ENCODE measurements around the gene PPP2R1A. TPM values are rescaled to one million over a fixed set of nuclear protein-coding genes. Genes with fewer than 3 reads are reported as not detected.

Gene PPP2R1A
- total RNA-seq, result 100 to 1,000 TPM; 223 to 225 TPM

DNA sequence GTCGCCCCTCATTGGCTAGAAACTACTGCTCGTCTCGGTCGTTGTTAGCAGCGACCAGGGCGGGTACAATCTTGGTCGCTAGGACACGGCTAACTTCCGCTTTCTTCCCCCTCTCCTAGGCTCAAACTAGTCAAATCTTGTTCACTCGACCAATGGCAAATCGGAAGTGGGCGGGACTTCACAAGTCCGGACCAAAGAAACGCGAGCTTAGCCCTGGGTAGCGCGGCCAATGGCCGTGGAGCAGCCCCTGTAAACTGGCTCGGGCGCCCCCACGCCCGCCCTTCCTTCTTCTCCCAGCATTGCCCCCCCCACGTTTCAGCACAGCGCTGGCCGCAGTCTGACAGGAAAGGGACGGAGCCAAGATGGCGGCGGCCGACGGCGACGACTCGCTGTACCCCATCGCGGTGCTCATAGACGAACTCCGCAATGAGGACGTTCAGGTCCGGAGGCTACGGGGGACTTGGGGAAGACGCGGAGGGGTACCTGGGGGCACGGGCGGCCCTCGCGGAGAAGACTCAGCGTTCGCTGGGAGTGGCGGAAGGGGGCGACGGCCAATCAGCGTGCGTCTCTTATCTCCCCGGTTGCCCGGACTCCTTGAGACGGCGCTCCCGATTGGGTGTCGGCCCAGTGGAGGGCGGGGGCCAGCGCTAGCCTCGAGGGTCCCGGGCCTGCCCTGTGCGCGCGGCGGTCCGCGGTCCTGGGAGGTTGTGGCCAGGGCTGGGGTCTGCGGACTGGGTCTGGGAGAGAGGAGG is at the start of gene PPP2R1A:
PPP2R1A (plus strand) TSS at position 318 of the 752 bp plus-strand sequence; CDS start at position 363, 45 bp downstream.
- ChIA-PET CTCF (interaction anchor here (0.7 to 1.4 kb wide), 5 partner anchors 17 to 50 kb away, joined by 3 to 6 read pairs (median 3); partner anchors contain the start of genes ZNF616 and ZNF836), POLR2A (interaction anchor here (0.6 to 2.3 kb wide), 12 partner anchors 8 to 486 kb away, joined by 3 to 25 read pairs (median 6); partner anchors contain the start of genes ZNF614, ZNF616, ZNF766 and ZNF836)
- Mint-ChIP-seq H3K4me3 (peak within 1 kb of the TSS; percentile 96), H3K27me3 (ENCODE audit: low read depth) (no peaks in the 10 kb centered on the region), H3K27ac (peak within 1 kb of the TSS; percentile 100), H3K36me3 (ENCODE audit: low read depth) (peaks cover 32% of the 10 kb centered on the region), H3K9me3 (ENCODE audit: insufficient read depth) (no peaks in the 10 kb centered on the region), H3K4me1 (ENCODE audit: low read depth) (peaks cover 32% of the 10 kb centered on the region)
- peak; percentile 99 for DNase-seq
- ATAC-seq, result peak; percentile 89

DNA sequence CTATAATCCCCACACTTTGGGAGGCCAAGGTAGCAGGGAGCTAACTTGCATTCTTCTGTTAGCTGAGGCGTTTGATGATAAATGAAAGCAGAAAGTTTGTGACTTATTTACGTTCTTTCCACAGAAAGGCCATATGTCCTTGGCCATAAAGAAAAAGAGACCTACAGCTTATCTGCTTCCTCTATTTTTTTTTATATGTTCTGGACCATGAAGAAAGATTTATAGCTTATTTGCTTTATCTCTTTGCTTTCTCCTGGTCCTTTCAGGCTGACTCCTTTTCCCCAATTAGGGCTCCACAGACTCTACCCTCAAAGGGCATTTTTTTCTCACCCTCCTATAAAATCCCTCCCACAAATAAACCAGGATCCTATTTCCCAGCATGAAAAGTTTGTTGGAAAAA is 48.6 kb upstream of the PPP2R1A start:
- H3K27ac Mint-ChIP-seq, result no peak overlapping the region
- ChIA-PET POLR2A (no interaction called here), CTCF (interaction anchor here (3.5 kb wide), 1 partner anchor 96 kb away, joined by 27 read pairs; no protein-coding TSS in a partner anchor)
- peaks cover 29% of the 10 kb centered on the region for H3K4me1 Mint-ChIP-seq (ENCODE audit: low read depth)
- no peaks in the 10 kb centered on the region for H3K27me3 Mint-ChIP-seq (ENCODE audit: low read depth)
- DNase-seq (no peak), ATAC-seq (no peak)
- H3K9me3 Mint-ChIP-seq (ENCODE audit: insufficient read depth), result peaks cover 40% of the 10 kb centered on the region
- peaks cover 44% of the 10 kb centered on the region for H3K36me3 Mint-ChIP-seq (ENCODE audit: low read depth)
- no peak overlapping the region for H3K4me3 Mint-ChIP-seq

DNA sequence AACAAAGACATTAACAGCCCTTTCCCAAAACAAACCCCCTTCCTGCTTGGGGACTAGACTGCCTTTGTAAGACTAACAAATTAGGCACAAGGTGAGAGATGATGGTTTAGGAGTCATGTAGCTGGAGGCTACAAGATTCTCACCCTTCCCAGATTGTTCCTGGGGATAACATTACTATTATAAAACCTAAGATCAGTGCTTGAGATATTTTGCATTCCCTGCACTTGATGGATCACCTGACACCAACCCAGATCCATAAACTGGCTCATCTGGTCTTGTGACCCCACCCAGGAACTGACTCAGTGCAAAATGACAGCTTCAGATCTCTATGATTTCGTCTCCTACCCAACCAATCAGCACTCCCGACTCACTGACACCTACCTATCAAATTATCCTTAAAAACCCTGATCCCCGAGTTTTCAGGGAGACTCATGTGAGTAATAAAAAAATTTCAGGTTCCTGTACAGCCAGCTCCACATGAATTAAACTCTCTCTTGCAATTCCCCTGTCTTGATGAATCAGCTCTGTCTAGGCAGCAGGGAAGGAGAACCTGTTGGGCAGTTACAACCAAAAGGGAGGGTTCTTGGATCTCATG is 47.8 kb upstream of the PPP2R1A start:
- peaks cover 27% of the 10 kb centered on the region for H3K4me1 Mint-ChIP-seq (ENCODE audit: low read depth)
- H3K27ac Mint-ChIP-seq, result no peak overlapping the region

DNA sequence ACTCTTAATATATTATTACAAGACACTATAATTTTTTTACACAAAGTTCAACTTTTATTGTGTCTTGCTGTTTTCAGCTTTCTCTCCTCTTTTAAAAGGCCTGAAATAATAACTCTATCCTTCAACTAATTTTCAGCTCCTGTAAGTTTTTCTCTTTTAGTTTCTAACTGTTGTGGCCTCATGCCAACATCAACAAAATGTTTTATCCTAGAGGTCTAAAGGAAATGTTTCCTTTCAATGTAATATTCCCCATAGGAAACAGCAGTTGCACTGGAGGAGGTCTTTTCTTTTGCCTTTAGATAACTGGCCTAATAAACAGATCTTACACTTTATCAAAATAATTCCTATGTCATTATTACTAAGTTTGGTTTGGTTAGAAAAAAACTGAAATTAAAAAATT is 41.6 kb upstream of the PPP2R1A start:
- Mint-ChIP-seq H3K27me3 (ENCODE audit: low read depth) (no peaks in the 10 kb centered on the region), H3K27ac (no peak overlapping the region), H3K4me1 (ENCODE audit: low read depth) (no peaks in the 10 kb centered on the region), H3K4me3 (no peak overlapping the region), H3K36me3 (ENCODE audit: low read depth) (peaks cover 34% of the 10 kb centered on the region), H3K9me3 (ENCODE audit: insufficient read depth) (peaks cover 52% of the 10 kb centered on the region)
- ChIA-PET CTCF (no interaction called here), POLR2A (interaction anchor here (0.6 kb wide), 1 partner anchor 388 kb away, joined by 3 read pairs; no protein-coding TSS in a partner anchor)
- ATAC-seq (no peak), DNase-seq (no peak)

More for the DNA sequence above, 47.8 kb upstream of the PPP2R1A start:
- CTCF ChIA-PET, result no interaction called here
- ATAC-seq, result no peak
- POLR2A ChIA-PET, result no interaction called here
- no peak for DNase-seq
- Mint-ChIP-seq H3K4me3 (no peak overlapping the region), H3K9me3 (ENCODE audit: insufficient read depth) (peaks cover 43% of the 10 kb centered on the region), H3K27me3 (ENCODE audit: low read depth) (no peaks in the 10 kb centered on the region), H3K36me3 (ENCODE audit: low read depth) (peaks cover 42% of the 10 kb centered on the region)

DNA sequence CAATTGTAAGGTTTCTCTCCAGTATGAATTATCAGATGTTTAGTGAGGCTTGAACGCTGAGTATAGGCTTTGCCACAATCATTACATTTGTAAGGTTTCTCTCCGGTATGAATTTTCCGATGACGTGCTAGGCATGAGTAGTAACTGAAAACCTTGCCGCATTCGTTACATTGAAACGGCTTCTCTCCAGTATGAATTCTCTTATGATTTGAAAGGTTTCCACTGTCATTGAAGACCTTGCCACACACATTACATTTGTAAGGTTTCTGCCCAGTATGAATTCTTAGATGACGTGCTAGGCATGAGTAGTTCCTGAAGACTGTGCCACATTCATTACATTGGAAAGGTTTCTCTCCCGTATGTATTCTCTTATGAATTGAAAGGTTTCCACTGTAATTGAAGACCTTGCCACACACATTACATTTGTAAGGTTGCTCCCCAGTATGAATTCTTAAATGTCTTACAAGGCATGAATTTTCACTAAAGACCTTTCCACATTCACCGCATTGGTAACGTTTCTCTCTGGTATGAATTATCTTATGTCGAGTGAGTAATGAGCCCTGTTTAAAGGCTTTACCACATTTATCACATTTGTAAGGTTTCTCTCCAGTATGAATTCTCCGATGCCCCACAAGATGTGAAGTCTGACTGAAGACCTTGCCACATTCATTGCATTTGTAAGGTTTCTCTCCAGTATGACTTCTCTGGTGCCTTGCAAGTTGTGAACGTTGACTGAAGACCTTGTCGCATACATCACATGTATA is 34.1 kb upstream of the PPP2R1A start:
- DNase-seq (no peak), ATAC-seq (no peak)
- ChIA-PET POLR2A (no interaction called here), CTCF (no interaction called here)
- Mint-ChIP-seq H3K4me1 (ENCODE audit: low read depth) (no peaks in the 10 kb centered on the region), H3K27me3 (ENCODE audit: low read depth) (no peaks in the 10 kb centered on the region), H3K9me3 (ENCODE audit: insufficient read depth) (peaks cover 65% of the 10 kb centered on the region), H3K4me3 (no peak overlapping the region), H3K27ac (no peak overlapping the region), H3K36me3 (ENCODE audit: low read depth) (peaks cover 79% of the 10 kb centered on the region)

DNA sequence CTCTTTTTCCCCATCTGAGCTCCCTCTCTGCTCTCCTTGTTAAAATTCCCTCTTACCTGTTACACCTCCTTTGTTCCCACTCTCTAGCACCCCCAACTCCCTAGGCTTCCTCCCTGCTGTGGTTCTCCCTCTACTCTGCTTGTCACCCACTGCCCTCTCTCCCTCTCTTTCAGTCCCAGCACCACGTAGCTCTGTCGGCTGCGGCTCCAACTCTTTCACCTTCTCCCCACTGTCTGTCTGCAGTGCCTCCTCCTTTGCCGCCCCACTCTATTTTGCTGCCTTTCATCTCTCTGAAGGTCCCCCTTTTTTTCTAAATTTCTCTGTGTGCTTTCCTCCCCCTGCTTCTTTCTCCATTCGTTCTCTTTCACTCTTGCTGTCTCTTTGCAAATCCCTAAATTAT is 19.5 kb upstream of the PPP2R1A start:
- CTCF ChIA-PET, result interaction anchor here (1.5 kb wide), 1 partner anchor 67 kb away, joined by 3 read pairs; no protein-coding TSS in a partner anchor
- ATAC-seq, result no peak
- POLR2A ChIA-PET, result interaction anchor here (0.6 to 3.5 kb wide), 3 partner anchors 16 to 19 kb away, joined by 3 to 25 read pairs (median 3); partner anchors contain the start of gene PPP2R1A
- no peaks in the 10 kb centered on the region for H3K27me3 Mint-ChIP-seq (ENCODE audit: low read depth)
- H3K27ac Mint-ChIP-seq, result peak overlapping the region; percentile 97
- H3K4me1 Mint-ChIP-seq (ENCODE audit: low read depth), result peaks cover 24% of the 10 kb centered on the region
- peaks cover 54% of the 10 kb centered on the region for H3K36me3 Mint-ChIP-seq (ENCODE audit: low read depth)
- DNase-seq, result no peak
- H3K4me3 Mint-ChIP-seq, result peak overlapping the region; percentile 88
- H3K9me3 Mint-ChIP-seq (ENCODE audit: insufficient read depth), result peaks cover 19% of the 10 kb centered on the region

GRCh38 chr19:52170863-52171320 is 19.0 kb upstream of the PPP2R1A start:
- ATAC-seq (peak; percentile 25), DNase-seq (no peak)
- CTCF ChIA-PET, result interaction anchor here (1.3 kb wide), 1 partner anchor 18 kb away, joined by 5 read pairs; no protein-coding TSS in a partner anchor
- peaks cover 13% of the 10 kb centered on the region for H3K9me3 Mint-ChIP-seq (ENCODE audit: insufficient read depth)
- H3K4me1 Mint-ChIP-seq (ENCODE audit: low read depth), result peaks cover 24% of the 10 kb centered on the region
- H3K27ac Mint-ChIP-seq, result peak overlapping the region; percentile 97
- POLR2A ChIA-PET, result interaction anchor here (1.0 to 3.5 kb wide), 3 partner anchors 15 to 123 kb away, joined by 3 to 25 read pairs (median 5); partner anchors contain the start of gene PPP2R1A
- H3K27me3 Mint-ChIP-seq (ENCODE audit: low read depth), result no peaks in the 10 kb centered on the region
- peaks cover 49% of the 10 kb centered on the region for H3K36me3 Mint-ChIP-seq (ENCODE audit: low read depth)
- H3K4me3 Mint-ChIP-seq, result peak overlapping the region; percentile 88

DNA sequence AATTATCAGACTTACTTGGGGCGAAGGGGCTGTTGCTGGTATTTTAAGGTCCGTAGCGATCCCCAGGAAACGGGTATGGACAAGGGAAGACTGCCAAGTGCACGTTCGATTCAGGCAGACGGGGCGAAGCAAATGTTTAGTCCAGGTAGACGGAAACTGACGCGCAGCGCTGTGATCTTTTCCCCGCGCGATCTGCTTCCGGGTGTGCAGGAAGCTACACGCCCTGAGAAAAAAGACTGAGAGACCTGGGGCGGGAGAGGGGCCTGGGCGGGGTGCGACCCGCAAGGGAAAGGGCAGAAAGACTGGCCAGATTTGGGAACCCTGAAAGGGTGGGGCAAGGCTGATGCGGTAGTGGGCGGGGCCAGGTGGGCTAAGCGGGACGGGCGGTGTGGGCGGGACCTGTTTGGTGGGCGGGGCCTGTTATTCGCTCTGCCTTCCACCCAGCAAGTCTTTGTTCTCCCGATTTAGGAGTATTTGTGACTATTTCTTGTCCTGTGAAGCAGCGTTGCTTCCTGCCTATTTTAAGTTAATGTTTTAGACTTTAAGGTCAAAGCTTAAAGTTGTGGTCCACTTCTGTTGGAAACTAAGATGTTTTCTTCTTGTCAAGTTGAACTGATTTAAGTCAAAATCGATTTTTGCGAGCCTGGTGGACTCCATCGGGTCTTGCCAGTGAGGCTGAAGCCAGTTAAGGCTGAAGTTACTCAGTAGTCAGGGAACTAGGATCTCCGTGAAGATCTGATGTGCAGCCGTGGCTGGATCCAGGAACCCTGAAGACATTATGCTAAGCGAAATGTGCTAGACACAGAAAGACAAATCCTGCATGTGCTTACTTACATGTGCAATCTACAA is 18.3 kb upstream of the PPP2R1A start, which contains the start of gene ZNF836:
ZNF836 (minus strand) TSS at position 301 of the 849 bp plus-strand sequence. CDS start 3,549 bp downstream, outside the sequence.
- ChIA-PET CTCF (interaction anchor here (1.0 to 1.3 kb wide), 2 partner anchors 18 to 66 kb away, joined by 4 to 5 read pairs; no protein-coding TSS in a partner anchor), POLR2A (interaction anchor here (0.9 to 3.5 kb wide), 3 partner anchors 18 to 123 kb away, joined by 5 to 25 read pairs (median 8); partner anchors contain the start of gene PPP2R1A)
- Mint-ChIP-seq H3K4me1 (ENCODE audit: low read depth) (peaks cover 24% of the 10 kb centered on the region), H3K27me3 (ENCODE audit: low read depth) (no peaks in the 10 kb centered on the region), H3K9me3 (ENCODE audit: insufficient read depth) (peaks cover 13% of the 10 kb centered on the region), H3K4me3 (peak within 1 kb of the TSS; percentile 88), H3K36me3 (ENCODE audit: low read depth) (peaks cover 49% of the 10 kb centered on the region), H3K27ac (peak within 1 kb of the TSS; percentile 97)
- DNase-seq (peak; percentile 95), ATAC-seq (peak; percentile 93)

DNA sequence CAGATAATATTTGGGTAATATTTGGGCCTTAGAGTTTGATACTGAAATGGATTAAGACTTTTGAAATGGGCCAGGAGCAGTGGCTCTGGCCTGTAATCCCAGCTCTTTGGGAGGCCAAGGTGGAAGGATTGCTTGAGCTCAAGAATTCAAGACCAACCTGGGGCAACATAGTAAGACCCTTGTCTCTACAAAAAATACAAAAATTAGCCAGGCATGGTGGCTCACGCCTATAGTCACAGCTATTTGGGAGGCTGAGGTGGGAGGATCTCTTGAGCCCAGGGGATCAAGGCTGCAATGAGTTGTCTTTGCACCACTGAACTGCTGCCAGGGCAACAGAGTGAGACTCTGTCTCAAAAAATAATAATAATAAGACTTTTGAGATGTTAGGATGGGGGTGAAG is 17.5 kb upstream of the PPP2R1A start:
- peak overlapping the region; percentile 67 for H3K27ac Mint-ChIP-seq
- H3K27me3 Mint-ChIP-seq (ENCODE audit: low read depth), result no peaks in the 10 kb centered on the region
- H3K36me3 Mint-ChIP-seq (ENCODE audit: low read depth), result peaks cover 44% of the 10 kb centered on the region
- DNase-seq (no peak), ATAC-seq (no peak)
- ChIA-PET POLR2A (interaction anchor here (3.5 kb wide), 1 partner anchor 17 kb away, joined by 25 read pairs; the partner anchor contains the start of gene PPP2R1A), CTCF (interaction anchor here (1.0 to 1.3 kb wide), 2 partner anchors 17 to 65 kb away, joined by 4 to 5 read pairs; no protein-coding TSS in a partner anchor)
- peaks cover 24% of the 10 kb centered on the region for H3K4me1 Mint-ChIP-seq (ENCODE audit: low read depth)
- peak overlapping the region; percentile 88 for H3K4me3 Mint-ChIP-seq
- peaks cover 13% of the 10 kb centered on the region for H3K9me3 Mint-ChIP-seq (ENCODE audit: insufficient read depth)

DNA sequence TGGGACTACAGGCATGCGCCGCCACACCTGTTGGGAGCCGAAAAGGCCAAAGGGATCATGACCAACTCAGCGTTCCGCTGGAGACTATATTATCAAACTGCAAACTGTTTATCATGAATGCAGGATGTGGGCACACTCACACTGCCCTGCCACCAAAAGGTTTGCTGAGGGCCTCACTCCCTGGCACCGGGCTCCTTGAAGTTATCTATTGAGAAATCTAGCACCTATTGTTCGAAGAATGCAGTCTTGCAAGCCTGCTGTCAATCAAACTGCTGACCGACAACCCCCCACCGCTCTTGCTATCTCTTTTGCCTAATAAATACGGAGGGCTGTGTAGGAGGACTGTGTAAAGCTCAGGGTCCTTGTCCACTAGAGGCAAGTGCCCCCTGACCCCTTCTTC is 13.3 kb upstream of the PPP2R1A start:
- DNase-seq (no peak), ATAC-seq (no peak)
- H3K27ac Mint-ChIP-seq, result no peak overlapping the region
- ChIA-PET CTCF (interaction anchor here (1.4 kb wide), 1 partner anchor 61 kb away, joined by 3 read pairs; no protein-coding TSS in a partner anchor), POLR2A (no interaction called here)
- no peaks in the 10 kb centered on the region for H3K9me3 Mint-ChIP-seq (ENCODE audit: insufficient read depth)
- peaks cover 9% of the 10 kb centered on the region for H3K36me3 Mint-ChIP-seq (ENCODE audit: low read depth)
- peaks cover 9% of the 10 kb centered on the region for H3K4me1 Mint-ChIP-seq (ENCODE audit: low read depth)
- H3K4me3 Mint-ChIP-seq, result no peak overlapping the region
- H3K27me3 Mint-ChIP-seq (ENCODE audit: low read depth), result no peaks in the 10 kb centered on the region

Measured in activated CD8-positive, alpha-beta T cell treated with anti-CD3 and anti-CD28 coated beads, Interleukin-2, amount 10 ng/mL, durations not matched to agents 7 days and 5 days (primary cell).